ENCODE data around the gene FYB1. TPM values are rescaled to one million over a fixed set of nuclear protein-coding genes. Genes with fewer than 3 reads are reported as not detected.

Gene FYB1
- total and polyA plus RNA-seq, 2 of the 8 experiments (the other 6 are each of a cell fraction or from before 2014, with no cell fraction given) = not detected

- H3K56ac ChIP-seq (replicated peaks; ENCODE audit: insufficient read length, low read depth, low read length) = no peak overlapping the region
- H2BK5ac ChIP-seq (ENCODE audit: low read depth, low read length) = no peak overlapping the region
- TF ChIP-seq MAFK (IDR thresholded peaks at IDR 0.05; ENCODE audit: low read depth, low read length) (no peak), CEBPB (IDR thresholded peaks at IDR 0.05; ENCODE audit: low read depth, low read length) (no peak), BACH1 (IDR thresholded peaks at IDR 0.05; ENCODE audit: low read length) (no peak), BCL11A (IDR thresholded peaks at IDR 0.05; ENCODE audit: low read depth in 2 of 2, low read length in 2 of 2) (no peak), CREB1 (IDR thresholded peaks at IDR 0.05) (no peak), NANOG (IDR thresholded peaks at IDR 0.05; ENCODE audit: insufficient read depth, low read depth, low read length, poor library complexity, severe bottlenecking) (no peak), TAF1 (IDR thresholded peaks at IDR 0.05; ENCODE audit: low read depth, low read length) (no peak), CTBP2 (IDR thresholded peaks at IDR 0.05; ENCODE audit: borderline replicate concordance, insufficient read depth, insufficient read length, low read length) (no peak), POU5F1 (IDR thresholded peaks at IDR 0.05; ENCODE audit: low read depth, low read length) (no peak), JUND (IDR thresholded peaks at IDR 0.05; ENCODE audit: low read length) (no peak), JUN (IDR thresholded peaks at IDR 0.05; ENCODE audit: low read depth, low read length) (no peak), SIX5 (IDR thresholded peaks at IDR 0.05; ENCODE audit: low read depth, low read length) (no peak), SIN3A (conservative IDR thresholded peaks at IDR 0.05 in 1 of 2, IDR thresholded peaks at IDR 0.05 in 1 of 2; ENCODE audit: low read depth in 1 of 2, low read length in 2 of 2) (no peak), SP2 (IDR thresholded peaks at IDR 0.05; ENCODE audit: low read length) (no peak), SAP30 (IDR thresholded peaks at IDR 0.05; ENCODE audit: insufficient read depth, insufficient replicate concordance, low read length) (no peak)
Measured at GRCh38 chr5:39160576-39161213, 58.7 kb downstream of the FYB1 start.

More at GRCh38 chr5:39160576-39161213, 58.7 kb downstream of the FYB1 start:
- Histone ChIP-seq H3K9me3 (ENCODE audit: insufficient read depth in 2 of 2, low read depth in 1 of 2, low read length in 1 of 2) (no peaks in the 10 kb centered on the region), H2BK20ac (ENCODE audit: low read length) (no peak overlapping the region), H2BK15ac (ENCODE audit: low read length) (no peak overlapping the region), H4K91ac (replicated peaks; ENCODE audit: insufficient read length, low read length) (no peak overlapping the region), H4K20me1 (replicated peaks in 1 of 2; ENCODE audit: control insufficient read depth in 1 of 2, insufficient read depth in 2 of 2, low read length in 2 of 2) (no peaks in the 10 kb centered on the region), H3K36me3 (ENCODE audit: control insufficient read depth in 2 of 4, insufficient read depth in 4 of 4, low read length in 3 of 4) (no peaks in the 10 kb centered on the region), H3K23ac (ENCODE audit: insufficient read length) (no peak overlapping the region), H3K4ac (replicated peaks; ENCODE audit: insufficient read length, low read depth, low read length) (no peak overlapping the region), H3K23me2 (ENCODE audit: low read depth, low read length) (no peaks in the 10 kb centered on the region), H3K27ac (ENCODE audit: low read depth, low read length) (no peak overlapping the region), H4K8ac (ENCODE audit: extremely low read depth, insufficient read depth, low read length) (no peak overlapping the region), H3K79me2 (ENCODE audit: control insufficient read depth in 1 of 2, insufficient read depth in 2 of 2, low read length in 2 of 2) (no peaks in the 10 kb centered on the region), H2BK120ac (replicated peaks; ENCODE audit: low read depth, low read length) (no peak overlapping the region), H3K9ac (replicated peaks in 1 of 4; ENCODE audit: extremely low read depth in 1 of 4, low read depth in 3 of 4, low read length in 3 of 4) (no peak overlapping the region), H3K4me2 (ENCODE audit: insufficient read depth in 1 of 2, low read depth in 2 of 2, low read length in 2 of 2) (no peak overlapping the region), H2AK5ac (ENCODE audit: low read depth, low read length) (no peak overlapping the region), H3K79me1 (ENCODE audit: low read depth, low read length) (no peaks in the 10 kb centered on the region), H3K18ac (ENCODE audit: extremely low read depth, low read length) (no peak overlapping the region), H2AFZ (ENCODE audit: low read length) (no peak overlapping the region), H3K14ac (ENCODE audit: insufficient read length) (no peak overlapping the region), H3K4me3 (ENCODE audit: extremely low read depth in 1 of 4, insufficient read depth in 2 of 4, low read depth in 3 of 4, low read length in 4 of 4) (no peak overlapping the region), H2BK12ac (ENCODE audit: low read depth, low read length) (no peak overlapping the region), H3K27me3 (replicated peaks in 1 of 4; ENCODE audit: control insufficient read depth in 3 of 4, extremely low read depth in 1 of 4, insufficient read depth in 3 of 4, low read length in 3 of 4) (no peaks in the 10 kb centered on the region), H4K5ac (ENCODE audit: insufficient read length, low read depth, low read length) (no peak overlapping the region), H3K4me1 (replicated peaks in 1 of 4; ENCODE audit: control insufficient read depth in 3 of 4, insufficient read depth in 4 of 4, low read length in 3 of 4) (no peaks in the 10 kb centered on the region)
- DNase-seq (ENCODE audit: low read depth in 1 of 2, low spot score in 2 of 2) (no peak), FAIRE-seq (no peak)
- WGBS, 2 experiments (ENCODE audit: extremely low coverage in 1 of 2, insufficient coverage in 1 of 2, insufficient read length in 1 of 2, insufficient replicate concordance in 2 of 2, low coverage in 1 of 2, low lambda C conversion rate in 2 of 2, missing lambda C conversion rate in 1 of 2) = 77% methylated on average over 5 of the region's 5 CpGs; no CpG with 5 or more reads in 1 of the 2 experiments
- ChIA-PET POLR2A (ENCODE audit: partially characterized antibody) (no interaction called here), CTCF (ENCODE audit: partially characterized antibody) (interaction anchor here (0.5 to 0.6 kb wide), 2 partner anchors 28 to 50 kb away, joined by 3 to 4 read pairs; no protein-coding TSS in a partner anchor)

All from H1 (cell line).